HCT116 (cell line): ENCODE measurements around the gene DET1. TPM values are rescaled to one million over a fixed set of nuclear protein-coding genes. Genes with fewer than 3 reads are reported as not detected.
A peak's percentile ranks its signal among the peaks of the same experiment; 100 is the strongest.

ENCODE experiments used
- ATAC-seq: fragments of 200-7000 bp; cut with Tn5 transposase; 2 replicates; pipeline ENCODE4 v1.9.1; 2020; ENCODE audit warnings: mild to moderate bottlenecking, moderate library complexity
- BruUV-seq: library from RNA; stranded (reverse); fragments of 400-500 nt; replicated peaks from 2 replicates; lab custom pipeline; 2021; lab: Mats Ljungman, UMichigan
- CTCF ChIA-PET: fragments of 300-600 bp; sonication (Branson Sonifier 250); formaldehyde crosslinking; loops from one replicate; lab custom pipeline; 2021; ENCODE audit warnings: antibody characterized with exemption; lab: Charles Lee
- POLR2A ChIA-PET: fragments of 300-600, 350-600 bp; sonication (Branson Sonifier 250); formaldehyde crosslinking; loops from one replicate; lab custom pipeline; 2021; ENCODE audit warnings: antibody characterized with exemption; lab: Charles Lee
- RAD21 ChIA-PET, 2 experiments: fragments of 300-600 bp; sonication (Branson Sonifier 250); formaldehyde crosslinking; loops; one replicate each; lab custom pipeline; 2023; ENCODE audit warnings: low total read pairs in 2 of 2; ENCODE audit not compliant: uncharacterized antibody in 2 of 2, unreplicated experiment in 2 of 2, low non-redundant PET in 1 of 2; lab: Charles Lee
- DNase-seq: peaks from one replicate; pipeline ENCODE4 v3.0.0-alpha.2; 2010; ENCODE audit warnings: low read depth, low spot score
- H2AFZ ChIP-seq: fragments of 200-600 bp; shearing (Covaris generic), sonication (generic); 2 replicates; pipeline ENCODE4 v1.6.1; 2017; ENCODE audit warnings: low read depth, mixed run types, mixed read lengths, antibody characterized with exemption, low read length; ENCODE audit not compliant: poor library complexity, severe bottlenecking
- H3K27ac ChIP-seq: 2 replicates; pipeline ENCODE4 v1.5.1; 2012; ENCODE audit warnings: low read depth, low read length
- H3K27me3 ChIP-seq: fragments of 200-600 bp; sonication (generic); 2 replicates; pipeline ENCODE4 v1.6.1; 2016; ENCODE audit warnings: mixed run types, low read length, mixed read lengths; ENCODE audit not compliant: insufficient read depth
- H3K36me3 ChIP-seq, 2 experiments: fragments of 200-500 bp in 1 of 2; fragments of 200-600 bp in 1 of 2; sonication (Bioruptor generic) in 1 of 2; sonication (generic) in 1 of 2; 2 replicates each; pipeline versions ENCODE4 v1.5.1 to v1.6.1; 2014 to 2016; ENCODE audit warnings: low read length in 2 of 2, inconsistent platforms in 1 of 2, mixed read lengths in 1 of 2, mixed run types in 1 of 2; ENCODE audit not compliant: insufficient read depth in 2 of 2, control insufficient read depth in 1 of 2
- H3K4me1 ChIP-seq, 2 experiments: fragments of 200-600 bp in 1 of 2; sonication (generic) in 1 of 2; 2 replicates each; pipeline versions ENCODE4 v1.5.1 to v1.6.1; 2012 to 2017; ENCODE audit warnings: low read length in 2 of 2, inconsistent platforms in 1 of 2, mild to moderate bottlenecking in 1 of 2, mixed read lengths in 1 of 2, mixed run types in 1 of 2, moderate library complexity in 1 of 2; ENCODE audit not compliant: insufficient read depth in 2 of 2, control insufficient read depth in 1 of 2
- H3K4me2 ChIP-seq: fragments of 200-600 bp; sonication (generic); 2 replicates; pipeline ENCODE4 v1.6.1; 2017; ENCODE audit warnings: mixed run types, low read length, mixed read lengths
- H3K4me3 ChIP-seq, 2 experiments: fragments of 200-600 bp in 1 of 2; sonication (generic) in 1 of 2; replicated peaks in 1 of 2; 2 replicates each; pipeline ENCODE4 v1.5.1; 2011 to 2016; ENCODE audit warnings: low read length in 2 of 2, control low read depth in 1 of 2, low read depth in 1 of 2, mild to moderate bottlenecking in 1 of 2, mixed read lengths in 1 of 2, mixed run types in 1 of 2
- H3K79me2 ChIP-seq: fragments of 200-600 bp; sonication (generic); 2 replicates; pipeline ENCODE4 v1.6.1; 2017; ENCODE audit warnings: mild to moderate bottlenecking, mixed run types, low read length, moderate library complexity, mixed read lengths; ENCODE audit not compliant: insufficient read depth
- H3K9ac ChIP-seq: fragments of 200-600 bp; sonication (generic); 2 replicates; pipeline ENCODE4 v1.6.1; 2016; ENCODE audit warnings: low read length, mixed read lengths
- H3K9me2 ChIP-seq: fragments of 200-600 bp; sonication (generic), shearing (Covaris generic); 2 replicates; pipeline ENCODE4 v1.6.1; 2017; ENCODE audit warnings: mixed run types, mild to moderate bottlenecking, moderate library complexity; ENCODE audit not compliant: insufficient read depth
- H3K9me3 ChIP-seq, 2 experiments: fragments of 200-500 bp in 1 of 2; fragments of 200-600 bp in 1 of 2; sonication (Bioruptor generic) in 1 of 2; sonication (generic) in 1 of 2; 2 replicates each; pipeline ENCODE4 v1.6.1; 2014 to 2017; ENCODE audit warnings: low read length in 2 of 2, mixed read lengths in 2 of 2, inconsistent platforms in 1 of 2, low read depth in 1 of 2, mild to moderate bottlenecking in 1 of 2, mixed run types in 1 of 2, moderate library complexity in 1 of 2; ENCODE audit not compliant: control insufficient read depth in 1 of 2, insufficient read depth in 1 of 2
- H4K20me1 ChIP-seq: fragments of 200-600 bp; sonication (generic), shearing (Covaris generic); 2 replicates; pipeline ENCODE4 v1.6.1; 2017; ENCODE audit warnings: mixed run types, mild to moderate bottlenecking, moderate library complexity; ENCODE audit not compliant: insufficient read depth
- CBX3 ChIP-seq: IDR thresholded peaks from 2 replicates; pipeline ENCODE4 v1.6.1; 2012; ENCODE audit warnings: low read depth
- CEBPB ChIP-seq: IDR thresholded peaks from 2 replicates; pipeline ENCODE4 v1.6.1; 2012; ENCODE audit warnings: low read depth
- EGR1 ChIP-seq: IDR thresholded peaks from 2 replicates; pipeline ENCODE4 v1.6.1; 2012; ENCODE audit warnings: low read depth
- ELF1 ChIP-seq: IDR thresholded peaks from 2 replicates; pipeline ENCODE4 v1.6.1; 2012; ENCODE audit warnings: low read depth, borderline replicate concordance
- EZH2 ChIP-seq: fragments of 200-600 bp; sonication (generic); IDR thresholded peaks from 2 replicates; pipeline ENCODE4 v1.6.1; 2017; ENCODE audit warnings: antibody characterized with exemption, mixed run types
- FOSL1 ChIP-seq: IDR thresholded peaks from 2 replicates; pipeline ENCODE4 v1.6.1; 2012; ENCODE audit warnings: low read depth
- POLR2AphosphoS5 ChIP-seq: IDR thresholded peaks from 2 replicates; pipeline ENCODE4 v1.6.1; 2011; ENCODE audit warnings: mild to moderate bottlenecking, low read depth, low read length, moderate library complexity
- SIN3A ChIP-seq: IDR thresholded peaks from 2 replicates; pipeline ENCODE4 v1.6.1; 2012; ENCODE audit warnings: low read depth
- SRF ChIP-seq: IDR thresholded peaks from 2 replicates; pipeline ENCODE4 v1.6.1; 2012; ENCODE audit warnings: low read depth
- TCF7L2 ChIP-seq: IDR thresholded peaks from 2 replicates; pipeline ENCODE4 v1.7.0; 2011; ENCODE audit warnings: borderline replicate concordance, inconsistent platforms; ENCODE audit not compliant: insufficient read depth, insufficient read length; ENCODE audit errors: extremely low read depth
- YY1 ChIP-seq: IDR thresholded peaks from 2 replicates; pipeline ENCODE4 v1.6.1; 2011; ENCODE audit warnings: low read length, low read depth, moderate library complexity, mild to moderate bottlenecking; ENCODE audit not compliant: insufficient replicate concordance; ENCODE audit errors: extremely low read depth
- ZFX ChIP-seq: fragments of 450-650 bp; IDR thresholded peaks from 2 replicates; pipeline ENCODE4 v1.6.1; 2017
- intact Hi-C: fragments of 100-400 bp; cut with micrococcal nuclease; formaldehyde crosslinking; loops from 2 replicates; pipeline ENCODE4 v1.10.0; 2022
- total RNA-seq: library from RNA; stranded (reverse); gene quantifications from one replicate; pipeline ENCODE4 v1.2.1, GENCODE V29; 2021; ENCODE audit not compliant: unreplicated experiment
- TF ChIP-seq, protein P1 (sequence below): IDR thresholded peaks from 2 replicates; pipeline ENCODE4 v1.6.1; 2012; ENCODE audit warnings: low read depth
- TF ChIP-seq, protein P2 (sequence below), 3 experiments: fragments of 200-600 bp in 1 of 3; sonication (generic) in 1 of 3; IDR thresholded peaks in 2 of 3; conservative IDR thresholded peaks in 1 of 3; 2 replicates each; pipeline ENCODE4 v1.5.1; 2012 to 2017; ENCODE audit warnings: low read depth in 2 of 3, low read length in 2 of 3, antibody characterized with exemption in 1 of 3, borderline replicate concordance in 1 of 3, control low read depth in 1 of 3, mild to moderate bottlenecking in 1 of 3, mixed read lengths in 1 of 3, mixed run types in 1 of 3, moderate library complexity in 1 of 3; ENCODE audit not compliant: insufficient read depth in 1 of 3
- TF ChIP-seq, protein P3 (sequence below): IDR thresholded peaks from 2 replicates; pipeline ENCODE4 v1.6.1; 2012

Gene DET1
- total RNA-seq, 1 experiment from 2014 or later: 2.5 TPM

DNA sequence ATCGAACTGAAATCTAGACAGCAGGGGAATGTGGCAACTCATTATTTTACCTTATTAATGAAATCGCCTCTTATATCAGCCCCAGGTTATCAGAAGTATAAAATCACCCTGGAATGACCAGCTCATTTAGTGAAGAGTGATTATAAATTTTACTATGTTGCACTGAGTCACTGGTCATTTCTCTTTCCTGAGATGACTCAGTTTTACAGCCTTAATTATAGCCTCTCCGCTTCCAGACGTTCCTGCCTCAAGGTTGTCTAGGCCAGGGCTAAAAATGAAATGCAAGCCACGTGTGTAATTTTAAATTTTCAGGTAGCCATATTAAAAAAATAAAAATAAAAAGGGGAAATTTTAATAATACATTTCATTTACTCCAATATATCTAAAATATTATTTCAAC lies 33.3 kb downstream of the DET1 start:
- Histone ChIP-seq H3K4me2 (peak overlapping the region; percentile 17; the same call in 1 of the 2 replicates), H3K4me3 (no peak overlapping the region), H3K9ac (no peak overlapping the region), H3K4me1 (peaks cover 0 to 7% of the 10 kb centered on the region in 2 experiments; a peak in 2 of 4 replicates), H3K36me3 (no peaks in the 10 kb centered on the region), H3K27ac (no peak overlapping the region), H3K27me3 (no peaks in the 10 kb centered on the region), H2AFZ (no peak overlapping the region)
- RAD21 ChIA-PET: no interaction called here
- POLR2A ChIA-PET: no interaction called here
- intact Hi-C loops: no loop called here
- BruUV-seq: no TSS peak
- TF ChIP-seq POLR2AphosphoS5 (no peak), SRF (no peak)
- TF ChIP-seq, all 23 proteins: peak for 0
- DNase-seq (no peak), ATAC-seq (no peak)
- H3K9me3 ChIP-seq: no peaks in the 10 kb centered on the region
- H3K79me2 ChIP-seq: no peaks in the 10 kb centered on the region
- no peaks in the 10 kb centered on the region for H4K20me1 ChIP-seq
- CTCF ChIA-PET: no interaction called here
- H3K9me2 ChIP-seq: no peaks in the 10 kb centered on the region

DNA sequence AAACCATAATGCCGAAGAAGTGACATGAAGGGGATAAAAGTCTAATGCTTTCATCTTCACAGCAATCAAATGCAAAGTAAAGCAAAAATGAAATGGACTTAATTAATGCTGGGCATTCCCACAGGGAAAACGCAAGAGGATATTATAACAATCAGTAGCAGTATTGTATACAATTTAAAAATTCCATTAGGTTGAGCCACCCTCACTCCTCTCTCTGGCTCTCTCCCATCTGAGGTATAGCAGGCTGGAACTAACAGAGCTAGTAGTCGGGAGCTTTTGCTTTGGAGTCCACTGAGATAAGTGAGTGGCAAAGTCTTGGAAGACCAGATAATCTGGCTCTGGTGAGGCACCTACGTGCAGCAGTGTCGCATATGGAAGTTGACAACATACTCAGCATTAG lies 33.9 kb downstream of the DET1 start:
- Histone ChIP-seq H3K9me2 (no peaks in the 10 kb centered on the region), H3K4me3 (no peak overlapping the region), H3K36me3 (no peaks in the 10 kb centered on the region), H4K20me1 (no peaks in the 10 kb centered on the region), H2AFZ (no peak overlapping the region), H3K9me3 (no peaks in the 10 kb centered on the region), H3K4me2 (no peak overlapping the region; the same call in 1 of the 2 replicates), H3K9ac (no peak overlapping the region), H3K27me3 (no peaks in the 10 kb centered on the region), H3K27ac (no peak overlapping the region), H3K79me2 (no peaks in the 10 kb centered on the region), H3K4me1 (peaks cover 0 to 7% of the 10 kb centered on the region in 2 experiments; a peak in 2 of 4 replicates)
- DNase-seq (no peak), ATAC-seq (no peak)
- ChIA-PET CTCF (no interaction called here), POLR2A (no interaction called here), RAD21 (no interaction called here)
- BruUV-seq: no TSS peak
- intact Hi-C loops: no loop called here
- TF ChIP-seq, protein P1, sequence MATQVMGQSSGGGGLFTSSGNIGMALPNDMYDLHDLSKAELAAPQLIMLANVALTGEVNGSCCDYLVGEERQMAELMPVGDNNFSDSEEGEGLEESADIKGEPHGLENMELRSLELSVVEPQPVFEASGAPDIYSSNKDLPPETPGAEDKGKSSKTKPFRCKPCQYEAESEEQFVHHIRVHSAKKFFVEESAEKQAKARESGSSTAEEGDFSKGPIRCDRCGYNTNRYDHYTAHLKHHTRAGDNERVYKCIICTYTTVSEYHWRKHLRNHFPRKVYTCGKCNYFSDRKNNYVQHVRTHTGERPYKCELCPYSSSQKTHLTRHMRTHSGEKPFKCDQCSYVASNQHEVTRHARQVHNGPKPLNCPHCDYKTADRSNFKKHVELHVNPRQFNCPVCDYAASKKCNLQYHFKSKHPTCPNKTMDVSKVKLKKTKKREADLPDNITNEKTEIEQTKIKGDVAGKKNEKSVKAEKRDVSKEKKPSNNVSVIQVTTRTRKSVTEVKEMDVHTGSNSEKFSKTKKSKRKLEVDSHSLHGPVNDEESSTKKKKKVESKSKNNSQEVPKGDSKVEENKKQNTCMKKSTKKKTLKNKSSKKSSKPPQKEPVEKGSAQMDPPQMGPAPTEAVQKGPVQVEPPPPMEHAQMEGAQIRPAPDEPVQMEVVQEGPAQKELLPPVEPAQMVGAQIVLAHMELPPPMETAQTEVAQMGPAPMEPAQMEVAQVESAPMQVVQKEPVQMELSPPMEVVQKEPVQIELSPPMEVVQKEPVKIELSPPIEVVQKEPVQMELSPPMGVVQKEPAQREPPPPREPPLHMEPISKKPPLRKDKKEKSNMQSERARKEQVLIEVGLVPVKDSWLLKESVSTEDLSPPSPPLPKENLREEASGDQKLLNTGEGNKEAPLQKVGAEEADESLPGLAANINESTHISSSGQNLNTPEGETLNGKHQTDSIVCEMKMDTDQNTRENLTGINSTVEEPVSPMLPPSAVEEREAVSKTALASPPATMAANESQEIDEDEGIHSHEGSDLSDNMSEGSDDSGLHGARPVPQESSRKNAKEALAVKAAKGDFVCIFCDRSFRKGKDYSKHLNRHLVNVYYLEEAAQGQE: no peak
- no peak for TF ChIP-seq EGR1
- TF ChIP-seq YY1: no peak
- TF ChIP-seq FOSL1: no peak
- TF ChIP-seq EZH2: no peak
- no peak for TF ChIP-seq CBX3
- no peak for TF ChIP-seq ELF1
- no peak for TF ChIP-seq ZFX
- TF ChIP-seq, protein P2, sequence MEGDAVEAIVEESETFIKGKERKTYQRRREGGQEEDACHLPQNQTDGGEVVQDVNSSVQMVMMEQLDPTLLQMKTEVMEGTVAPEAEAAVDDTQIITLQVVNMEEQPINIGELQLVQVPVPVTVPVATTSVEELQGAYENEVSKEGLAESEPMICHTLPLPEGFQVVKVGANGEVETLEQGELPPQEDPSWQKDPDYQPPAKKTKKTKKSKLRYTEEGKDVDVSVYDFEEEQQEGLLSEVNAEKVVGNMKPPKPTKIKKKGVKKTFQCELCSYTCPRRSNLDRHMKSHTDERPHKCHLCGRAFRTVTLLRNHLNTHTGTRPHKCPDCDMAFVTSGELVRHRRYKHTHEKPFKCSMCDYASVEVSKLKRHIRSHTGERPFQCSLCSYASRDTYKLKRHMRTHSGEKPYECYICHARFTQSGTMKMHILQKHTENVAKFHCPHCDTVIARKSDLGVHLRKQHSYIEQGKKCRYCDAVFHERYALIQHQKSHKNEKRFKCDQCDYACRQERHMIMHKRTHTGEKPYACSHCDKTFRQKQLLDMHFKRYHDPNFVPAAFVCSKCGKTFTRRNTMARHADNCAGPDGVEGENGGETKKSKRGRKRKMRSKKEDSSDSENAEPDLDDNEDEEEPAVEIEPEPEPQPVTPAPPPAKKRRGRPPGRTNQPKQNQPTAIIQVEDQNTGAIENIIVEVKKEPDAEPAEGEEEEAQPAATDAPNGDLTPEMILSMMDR (IDR thresholded peaks at IDR 0.05 in 2 of 3, conservative IDR thresholded peaks at IDR 0.05 in 1 of 3; ENCODE audit: borderline replicate concordance in 1 of 3, insufficient read depth in 1 of 3, low read depth in 2 of 3, low read length in 2 of 3): no peak
- TF ChIP-seq TCF7L2: no peak
- TF ChIP-seq, protein P3, sequence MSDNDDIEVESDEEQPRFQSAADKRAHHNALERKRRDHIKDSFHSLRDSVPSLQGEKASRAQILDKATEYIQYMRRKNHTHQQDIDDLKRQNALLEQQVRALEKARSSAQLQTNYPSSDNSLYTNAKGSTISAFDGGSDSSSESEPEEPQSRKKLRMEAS: no peak
- TF ChIP-seq CEBPB: no peak
- TF ChIP-seq SIN3A: no peak
